ENCODE results near the gene DPM2. TPM values are rescaled to one million over a fixed set of nuclear protein-coding genes. Genes with fewer than 3 reads are reported as not detected.

The DPM2 gene
- total RNA-seq, 2 donors from 2014 or later = 23.3 to 39.9 TPM

- no peaks in the 10 kb centered on the region for H3K36me3 ChIP-seq (replicated peaks in 1 of 2; ENCODE audit: insufficient read depth in 1 of 2, low read depth in 2 of 2)
- peak in 1 of 3 donors; percentile 31 for TF ChIP-seq POLR2A (IDR thresholded peaks at IDR 0.05)
- no peak for TF ChIP-seq CTCF (IDR thresholded peaks at IDR 0.05)
- H3K4me3 ChIP-seq = no peak overlapping the region
- peak; percentile 84 to 93 (median 90) for DNase-seq
- peaks cover 81% of the 10 kb centered on the region for H3K4me1 ChIP-seq
- no peaks in the 10 kb centered on the region for H3K9me3 ChIP-seq
- intact Hi-C loops (cut with DNase I) = no loop called here
- ATAC-seq = peak; percentile 31
- H3K27me3 ChIP-seq = no peaks in the 10 kb centered on the region
- peak overlapping the region; percentile 83 to 97 (median 89) for H3K27ac ChIP-seq
- WGBS, 2 donors = 0 to 25% methylated on average over 1 to 6 of the region's 6 CpGs
Observed at GRCh38 chr9:127976498-127976897, 38.8 kb upstream of the DPM2 start.

- Histone ChIP-seq H3K27me3 (no peaks in the 10 kb centered on the region), H3K9me3 (no peaks in the 10 kb centered on the region), H3K4me1 (peaks cover 85% of the 10 kb centered on the region), H3K27ac (peak overlapping the region; percentile 83 to 97 (median 89)), H3K4me3 (no peak overlapping the region), H3K36me3 (replicated peaks in 1 of 2; ENCODE audit: insufficient read depth in 1 of 2, low read depth in 2 of 2) (no peaks in the 10 kb centered on the region)
- DNase-seq (peak in 3 of 4 donors; percentile 7 to 55 (median 21)), ATAC-seq (no peak)
- no peak for TF ChIP-seq CTCF (IDR thresholded peaks at IDR 0.05)
- no peak for TF ChIP-seq POLR2A (IDR thresholded peaks at IDR 0.05)
- intact Hi-C loops (cut with DNase I) = no loop called here
- 60 to 68% methylated on average over 5 to 10 of the region's 10 CpGs for WGBS, 2 donors
Observed at GRCh38 chr9:127975376-127976315, 38.0 kb upstream of the DPM2 start.

GRCh38 chr9:127974769-127975261 lies 37.2 kb upstream of the DPM2 start:
- DNase-seq = peak; percentile 39 to 52 (median 45)
- H3K4me3 ChIP-seq = no peak overlapping the region
- intact Hi-C loops (cut with DNase I) = no loop called here
- H3K27ac ChIP-seq = peak overlapping the region; percentile 52 to 97 (median 88)
- peaks cover 94% of the 10 kb centered on the region for H3K4me1 ChIP-seq
- H3K27me3 ChIP-seq = no peaks in the 10 kb centered on the region
- WGBS, 2 donors = 39 to 53% methylated on average over 4 to 10 of the region's 10 CpGs
- no peaks in the 10 kb centered on the region for H3K9me3 ChIP-seq
- no peaks in the 10 kb centered on the region for H3K36me3 ChIP-seq (replicated peaks in 1 of 2; ENCODE audit: insufficient read depth in 1 of 2, low read depth in 2 of 2)
- TF ChIP-seq POLR2A (IDR thresholded peaks at IDR 0.05) (peak in 1 of 3 donors; percentile 10), CTCF (IDR thresholded peaks at IDR 0.05) (no peak)
- ATAC-seq = no peak

GRCh38 chr9:127974001-127974768 lies 36.5 kb upstream of the DPM2 start:
- no peak overlapping the region for H3K4me3 ChIP-seq
- no peak for TF ChIP-seq CTCF (IDR thresholded peaks at IDR 0.05)
- peak in 1 of 3 donors; percentile 3 for TF ChIP-seq POLR2A (IDR thresholded peaks at IDR 0.05)
- no peaks in the 10 kb centered on the region for H3K27me3 ChIP-seq
- intact Hi-C loops (cut with DNase I) = no loop called here
- H3K27ac ChIP-seq = peak overlapping the region; percentile 80 to 97 (median 88)
- no peaks in the 10 kb centered on the region for H3K36me3 ChIP-seq (replicated peaks in 1 of 2; ENCODE audit: insufficient read depth in 1 of 2, low read depth in 2 of 2)
- DNase-seq = peak in 3 of 4 donors; percentile 32 to 41 (median 35)
- H3K9me3 ChIP-seq = no peaks in the 10 kb centered on the region
- WGBS, 2 donors = 29 to 32% methylated on average over 10 to 12 of the region's 12 CpGs
- no peak for ATAC-seq
- peaks cover 99% of the 10 kb centered on the region for H3K4me1 ChIP-seq

Data from body of pancreas (tissue), 4 donors.